DOHH2 (cell line): ENCODE data around the gene ATP10B.

ENCODE experiments used
- H3F3A ChIP-seq: fragments of 200-600 bp; sonication (generic), shearing (Covaris generic); 2 replicates; pipeline ENCODE4 v1.6.0; 2016; ENCODE audit warnings: antibody characterized with exemption, mild to moderate bottlenecking; ENCODE audit not compliant: control insufficient read depth, insufficient read depth
- H3K27ac ChIP-seq: fragments of 200-600 bp; sonication (generic); 2 replicates; pipeline ENCODE4 v1.5.1; 2014; ENCODE audit warnings: low read depth, mild to moderate bottlenecking, low read length, moderate library complexity
- H3K27me3 ChIP-seq: fragments of 200-600 bp; sonication (generic); 2 replicates; pipeline ENCODE4 v1.6.1; 2014; ENCODE audit warnings: mild to moderate bottlenecking, low read length, mixed read lengths; ENCODE audit not compliant: control insufficient read depth
- H3K36me3 ChIP-seq: fragments of 200-600 bp; sonication (generic); 2 replicates; pipeline ENCODE4 v1.6.1; 2014; ENCODE audit warnings: mild to moderate bottlenecking, low read length, moderate library complexity, mixed read lengths; ENCODE audit not compliant: control insufficient read depth
- H3K4me1 ChIP-seq: fragments of 200-600 bp; sonication (generic); 2 replicates; pipeline ENCODE4 v1.6.1; 2014; ENCODE audit warnings: mild to moderate bottlenecking, low read length, mixed read lengths; ENCODE audit not compliant: control insufficient read depth
- H3K4me2 ChIP-seq: fragments of 200-600 bp; sonication (generic); 2 replicates; pipeline ENCODE4 v1.6.0; 2014; ENCODE audit warnings: mild to moderate bottlenecking, low read length, moderate library complexity
- H3K4me3 ChIP-seq: fragments of 200-600 bp; sonication (generic); 2 replicates; pipeline ENCODE4 v1.5.1; 2014; ENCODE audit warnings: mild to moderate bottlenecking, low read length, mixed read lengths
- H3K79me2 ChIP-seq: fragments of 200-600 bp; sonication (generic); 2 replicates; pipeline ENCODE4 v1.6.1; 2014; ENCODE audit warnings: mild to moderate bottlenecking, low read length, mixed read lengths; ENCODE audit not compliant: control insufficient read depth
- H3K9me2 ChIP-seq: fragments of 200-600 bp; sonication (generic); replicated peaks from 2 replicates; pipeline ENCODE4 v1.6.1; 2014; ENCODE audit warnings: mild to moderate bottlenecking, low read length, mixed read lengths; ENCODE audit not compliant: control insufficient read depth
- H3K9me3 ChIP-seq: fragments of 200-600 bp; sonication (generic); 2 replicates; pipeline ENCODE4 v1.6.1; 2014; ENCODE audit warnings: antibody characterized with exemption, low read length, mixed read lengths; ENCODE audit not compliant: control insufficient read depth, insufficient read depth
- H4K20me1 ChIP-seq: fragments of 200-600 bp; sonication (generic); 2 replicates; pipeline ENCODE4 v1.6.0; 2014; ENCODE audit warnings: low read depth, mild to moderate bottlenecking, antibody characterized with exemption, low read length, moderate library complexity; ENCODE audit not compliant: control insufficient read depth, insufficient read depth
- CTCF ChIP-seq: fragments of 200-600 bp; sonication (generic); IDR thresholded peaks from one replicate; pipeline ENCODE4 v1.5.1; 2014; ENCODE audit warnings: antibody characterized with exemption, mild to moderate bottlenecking, low read depth, low read length; ENCODE audit not compliant: poor library complexity, severe bottlenecking
- EZH2phosphoT487 ChIP-seq: fragments of 200-600 bp; sonication (generic); IDR thresholded peaks from 2 replicates; pipeline ENCODE4 v1.6.1; 2017; ENCODE audit warnings: borderline replicate concordance, mild to moderate bottlenecking, antibody characterized with exemption, low read length, moderate library complexity, mixed read lengths

ATP10B gene

GRCh38 chr5:160797020-160797419, 55.0 kb downstream of the ATP10B start:
- Histone ChIP-seq H3K27me3 (no peaks in the 10 kb centered on the region), H3K36me3 (no peaks in the 10 kb centered on the region), H4K20me1 (no peaks in the 10 kb centered on the region), H3K27ac (no peak overlapping the region), H3K4me1 (no peaks in the 10 kb centered on the region), H3K4me2 (no peak overlapping the region), H3K9me2 (no peaks in the 10 kb centered on the region), H3F3A (no peaks in the 10 kb centered on the region), H3K9me3 (no peaks in the 10 kb centered on the region), H3K79me2 (no peaks in the 10 kb centered on the region), H3K4me3 (no peak overlapping the region)
- TF ChIP-seq CTCF (no peak), EZH2phosphoT487 (no peak)

GRCh38 chr5:160793530-160793899, 58.5 kb downstream of the ATP10B start:
- H3K4me1 ChIP-seq: no peaks in the 10 kb centered on the region
- TF ChIP-seq CTCF (no peak), EZH2phosphoT487 (no peak)
- no peak overlapping the region for H3K4me3 ChIP-seq
- H3K9me3 ChIP-seq: no peaks in the 10 kb centered on the region
- H3K79me2 ChIP-seq: no peaks in the 10 kb centered on the region
- H3K9me2 ChIP-seq: no peaks in the 10 kb centered on the region
- no peaks in the 10 kb centered on the region for H3K27me3 ChIP-seq
- no peaks in the 10 kb centered on the region for H4K20me1 ChIP-seq
- H3F3A ChIP-seq: no peaks in the 10 kb centered on the region
- no peak overlapping the region for H3K27ac ChIP-seq
- no peak overlapping the region for H3K4me2 ChIP-seq
- H3K36me3 ChIP-seq: no peaks in the 10 kb centered on the region

GRCh38 chr5:160792732-160793529, 59.1 kb downstream of the ATP10B start:
- Histone ChIP-seq H3K4me3 (no peak overlapping the region), H3K27ac (no peak overlapping the region), H3F3A (no peaks in the 10 kb centered on the region), H3K79me2 (no peaks in the 10 kb centered on the region), H3K9me3 (no peaks in the 10 kb centered on the region), H3K27me3 (no peaks in the 10 kb centered on the region), H3K36me3 (no peaks in the 10 kb centered on the region), H3K4me2 (no peak overlapping the region), H3K9me2 (no peaks in the 10 kb centered on the region), H3K4me1 (no peaks in the 10 kb centered on the region), H4K20me1 (no peaks in the 10 kb centered on the region)
- TF ChIP-seq EZH2phosphoT487 (no peak), CTCF (no peak)
